Measurements from ENCODE around the gene SIM2. TPM values are rescaled to one million over a fixed set of nuclear protein-coding genes. Genes with fewer than 3 reads are reported as not detected.

Gene SIM2
- total RNA-seq, 2 donors from 2014 or later: not detected

GRCh38 chr21:36749935-36750575 is 51.1 kb downstream of the SIM2 start:
- H3K9me3 ChIP-seq (ENCODE audit: control insufficient read depth, low read length, poor library complexity, severe bottlenecking): no peaks in the 10 kb centered on the region
- peaks cover 11% of the 10 kb centered on the region for H3K4me1 Mint-ChIP-seq
- H3K4me3 Mint-ChIP-seq: no peak overlapping the region
- DNase-seq: no peak
- peaks cover 12% of the 10 kb centered on the region for H3K36me3 Mint-ChIP-seq (ENCODE audit: low read depth)
- no peak for ATAC-seq
- H3K27me3 Mint-ChIP-seq: peaks cover 48% of the 10 kb centered on the region
- H3K27ac Mint-ChIP-seq: no peak overlapping the region

GRCh38 chr21:36750576-36750959 is 51.7 kb downstream of the SIM2 start:
- no peak for DNase-seq
- H3K36me3 Mint-ChIP-seq (ENCODE audit: low read depth): peaks cover 12% of the 10 kb centered on the region
- no peak overlapping the region for H3K27ac Mint-ChIP-seq
- H3K4me1 Mint-ChIP-seq: peaks cover 11% of the 10 kb centered on the region
- H3K27me3 Mint-ChIP-seq: peaks cover 43% of the 10 kb centered on the region
- no peak for ATAC-seq
- no peak overlapping the region for H3K4me3 Mint-ChIP-seq
- H3K9me3 ChIP-seq (ENCODE audit: control insufficient read depth, low read length, poor library complexity, severe bottlenecking): no peaks in the 10 kb centered on the region

GRCh38 chr21:36751383-36751782 is 52.5 kb downstream of the SIM2 start:
- Mint-ChIP-seq H3K36me3 (ENCODE audit: low read depth) (peaks cover 12% of the 10 kb centered on the region), H3K27ac (no peak overlapping the region), H3K4me1 (peaks cover 11% of the 10 kb centered on the region), H3K27me3 (peaks cover 35% of the 10 kb centered on the region), H3K4me3 (no peak overlapping the region)
- DNase-seq: no peak
- ATAC-seq: no peak
- H3K9me3 ChIP-seq (ENCODE audit: control insufficient read depth, low read length, poor library complexity, severe bottlenecking): no peaks in the 10 kb centered on the region

GRCh38 chr21:36753556-36753955 is 54.6 kb downstream of the SIM2 start:
- peaks cover 22% of the 10 kb centered on the region for H3K27me3 Mint-ChIP-seq
- no peaks in the 10 kb centered on the region for H3K9me3 ChIP-seq (ENCODE audit: control insufficient read depth, low read length, poor library complexity, severe bottlenecking)
- no peak for ATAC-seq
- DNase-seq: no peak
- H3K4me1 Mint-ChIP-seq: peaks cover 8% of the 10 kb centered on the region
- H3K4me3 Mint-ChIP-seq: no peak overlapping the region
- no peak overlapping the region for H3K27ac Mint-ChIP-seq
- H3K36me3 Mint-ChIP-seq (ENCODE audit: low read depth): peaks cover 14% of the 10 kb centered on the region

GRCh38 chr21:36754241-36754898 is 55.5 kb downstream of the SIM2 start:
- DNase-seq (no peak), ATAC-seq (no peak)
- Mint-ChIP-seq H3K36me3 (ENCODE audit: low read depth) (peaks cover 14% of the 10 kb centered on the region), H3K27me3 (peaks cover 14% of the 10 kb centered on the region), H3K4me3 (no peak overlapping the region), H3K4me1 (peaks cover 5% of the 10 kb centered on the region), H3K27ac (no peak overlapping the region)
- no peaks in the 10 kb centered on the region for H3K9me3 ChIP-seq (ENCODE audit: control insufficient read depth, low read length, poor library complexity, severe bottlenecking)

- no peaks in the 10 kb centered on the region for H3K9me3 ChIP-seq (ENCODE audit: control insufficient read depth, low read length, poor library complexity, severe bottlenecking)
- H3K4me3 Mint-ChIP-seq: no peak overlapping the region
- peaks cover 5% of the 10 kb centered on the region for H3K4me1 Mint-ChIP-seq
- no peaks in the 10 kb centered on the region for H3K27me3 Mint-ChIP-seq
- no peak for ATAC-seq
- H3K36me3 Mint-ChIP-seq (ENCODE audit: low read depth): peaks cover 14% of the 10 kb centered on the region
- H3K27ac Mint-ChIP-seq: no peak overlapping the region
- DNase-seq: no peak
Observed at GRCh38 chr21:36756527-36756926, 57.6 kb downstream of the SIM2 start.

GRCh38 chr21:36757196-36757595 is 58.3 kb downstream of the SIM2 start:
- H3K4me3 Mint-ChIP-seq: no peak overlapping the region
- DNase-seq: no peak
- peaks cover 18% of the 10 kb centered on the region for H3K36me3 Mint-ChIP-seq (ENCODE audit: low read depth)

GRCh38 chr21:36759348-36760083 is 60.6 kb downstream of the SIM2 start:
- Mint-ChIP-seq H3K27me3 (no peaks in the 10 kb centered on the region), H3K4me3 (no peak overlapping the region), H3K4me1 (peaks cover 5% of the 10 kb centered on the region), H3K36me3 (ENCODE audit: low read depth) (peaks cover 11% of the 10 kb centered on the region), H3K27ac (no peak overlapping the region)
- no peak for ATAC-seq
- no peak for DNase-seq
- no peaks in the 10 kb centered on the region for H3K9me3 ChIP-seq (ENCODE audit: control insufficient read depth, low read length, poor library complexity, severe bottlenecking)

More at GRCh38 chr21:36757196-36757595, 58.3 kb downstream of the SIM2 start:
- Mint-ChIP-seq H3K27ac (no peak overlapping the region), H3K27me3 (no peaks in the 10 kb centered on the region), H3K4me1 (peaks cover 7% of the 10 kb centered on the region)
- no peak for ATAC-seq
- no peaks in the 10 kb centered on the region for H3K9me3 ChIP-seq (ENCODE audit: control insufficient read depth, low read length, poor library complexity, severe bottlenecking)

- Mint-ChIP-seq H3K4me1 (peaks cover 5% of the 10 kb centered on the region), H3K36me3 (ENCODE audit: low read depth) (peaks cover 11% of the 10 kb centered on the region), H3K27me3 (no peaks in the 10 kb centered on the region), H3K4me3 (no peak overlapping the region), H3K27ac (no peak overlapping the region)
- no peak for DNase-seq
- H3K9me3 ChIP-seq (ENCODE audit: control insufficient read depth, low read length, poor library complexity, severe bottlenecking): no peaks in the 10 kb centered on the region
- no peak for ATAC-seq
Observed at GRCh38 chr21:36761685-36762084, 62.8 kb downstream of the SIM2 start.

- Mint-ChIP-seq H3K4me1 (peaks cover 5% of the 10 kb centered on the region), H3K36me3 (ENCODE audit: low read depth) (peaks cover 9% of the 10 kb centered on the region), H3K4me3 (no peak overlapping the region), H3K27ac (no peak overlapping the region), H3K27me3 (no peaks in the 10 kb centered on the region)
- H3K9me3 ChIP-seq (ENCODE audit: control insufficient read depth, low read length, poor library complexity, severe bottlenecking): no peaks in the 10 kb centered on the region
- no peak for ATAC-seq
- no peak for DNase-seq
Observed at GRCh38 chr21:36762642-36763041, 63.7 kb downstream of the SIM2 start.

GRCh38 chr21:36763305-36763704 is 64.4 kb downstream of the SIM2 start:
- H3K9me3 ChIP-seq (ENCODE audit: control insufficient read depth, low read length, poor library complexity, severe bottlenecking): no peaks in the 10 kb centered on the region
- H3K4me3 Mint-ChIP-seq: no peak overlapping the region
- DNase-seq (no peak), ATAC-seq (no peak)
- H3K27me3 Mint-ChIP-seq: no peaks in the 10 kb centered on the region
- H3K4me1 Mint-ChIP-seq: peaks cover 5% of the 10 kb centered on the region
- H3K27ac Mint-ChIP-seq: no peak overlapping the region
- peaks cover 9% of the 10 kb centered on the region for H3K36me3 Mint-ChIP-seq (ENCODE audit: low read depth)

- no peaks in the 10 kb centered on the region for H3K9me3 ChIP-seq (ENCODE audit: control insufficient read depth, low read length, poor library complexity, severe bottlenecking)
- ATAC-seq (no peak), DNase-seq (no peak)
- Mint-ChIP-seq H3K27me3 (no peaks in the 10 kb centered on the region), H3K27ac (no peak overlapping the region), H3K4me1 (peaks cover 5% of the 10 kb centered on the region), H3K36me3 (ENCODE audit: low read depth) (peaks cover 9% of the 10 kb centered on the region), H3K4me3 (no peak overlapping the region)
Observed at GRCh38 chr21:36765229-36765628, 66.3 kb downstream of the SIM2 start.

GRCh38 chr21:36766511-36766910 is 67.6 kb downstream of the SIM2 start:
- H3K4me3 Mint-ChIP-seq: no peak overlapping the region
- H3K36me3 Mint-ChIP-seq (ENCODE audit: low read depth): peaks cover 7% of the 10 kb centered on the region
- no peaks in the 10 kb centered on the region for H3K9me3 ChIP-seq (ENCODE audit: control insufficient read depth, low read length, poor library complexity, severe bottlenecking)
- H3K4me1 Mint-ChIP-seq: peaks cover 5% of the 10 kb centered on the region
- DNase-seq (no peak), ATAC-seq (no peak)
- no peaks in the 10 kb centered on the region for H3K27me3 Mint-ChIP-seq
- H3K27ac Mint-ChIP-seq: no peak overlapping the region

Data from T-helper 17 cell (primary cell).